HepG2 (cell line): ENCODE results near the gene ATG9A. TPM values are rescaled to one million over a fixed set of nuclear protein-coding genes. Genes with fewer than 3 reads are reported as not detected.

ENCODE experiments used
- ATAC-seq: fragments of 200-7000 bp; cut with Tn5 transposase; 3 replicates; pipeline ENCODE4 v1.9.1; 2020; ENCODE audit warnings: mild to moderate bottlenecking, moderate library complexity
- BruUV-seq: library from RNA; stranded (reverse); fragments of 400-500 nt; replicated peaks from 2 replicates; lab custom pipeline; 2021; lab: Mats Ljungman, UMichigan
- CTCF ChIA-PET: fragments of 300-600 bp; formaldehyde crosslinking; extraction: SDS; loops from one replicate; lab custom pipeline; 2021; ENCODE audit warnings: low total read pairs, inconsistent platforms, low intra/inter-chr PET ratio; lab: Yijun Ruan, JAX
- POLR2A ChIA-PET: fragments of 350-600 bp; sonication (Branson Sonifier 250); formaldehyde crosslinking; loops from one replicate; lab custom pipeline; 2020; ENCODE audit warnings: antibody characterized with exemption, inconsistent platforms; lab: Yijun Ruan, JAX
- DNase-seq: peaks from one replicate; pipeline ENCODE4 v3.0.0-alpha.2; 2015; ENCODE audit warnings: low spot score
- FAIRE-seq: peaks from 3 replicates; lab custom pipeline; 2011; peaks lifted over from hg19 to GRCh38; lab: Jason Lieb, UNC
- H2AFZ ChIP-seq: one replicate; pipeline ENCODE4 v1.6.1; 2011; ENCODE audit warnings: low read length, inconsistent platforms
- H3K27ac ChIP-seq: fragments of 300-600 bp; 3 replicates; pipeline ENCODE4 v1.8.0; 2011; ENCODE audit warnings: mixed run types, mild to moderate bottlenecking, mixed read lengths, low read length, inconsistent platforms; ENCODE audit not compliant: insufficient read depth; ENCODE audit errors: extremely low read length
- H3K27me3 ChIP-seq, 2 experiments: fragments of 200-600 bp in 1 of 2; 2 replicates in 1 of 2; 3 replicates in 1 of 2; pipeline versions ENCODE4 v1.6.0 to v1.8.0; 2011; ENCODE audit warnings: low read length in 2 of 2, mild to moderate bottlenecking in 2 of 2, moderate library complexity in 2 of 2, inconsistent platforms in 1 of 2; ENCODE audit not compliant: insufficient read depth in 2 of 2, control insufficient read depth in 1 of 2
- H3K36me3 ChIP-seq, 2 experiments: fragments of 200-600 bp in 1 of 2; replicated peaks in 1 of 2; 2 replicates in 1 of 2; 3 replicates in 1 of 2; pipeline versions ENCODE4 v1.5.1 to v1.8.0; 2011; ENCODE audit warnings: low read length in 2 of 2, inconsistent platforms in 1 of 2; ENCODE audit not compliant: insufficient read depth in 2 of 2, control insufficient read depth in 1 of 2
- H3K4me1 ChIP-seq: 2 replicates; pipeline ENCODE4 v1.5.1; 2012; ENCODE audit warnings: low read length, inconsistent platforms; ENCODE audit not compliant: insufficient read depth
- H3K4me2 ChIP-seq: 2 replicates; pipeline ENCODE4 v1.6.0; 2011; ENCODE audit warnings: low read depth, low read length, inconsistent platforms
- H3K4me3 ChIP-seq, 3 experiments: fragments of 200-600 bp in 1 of 3; sonication (generic), shearing (Covaris generic) in 1 of 3; replicated peaks in 1 of 3; 2 replicates each; pipeline ENCODE4 v1.5.1; 2011 to 2016; ENCODE audit warnings: low read length in 3 of 3, inconsistent platforms in 2 of 3, low read depth in 2 of 3, mild to moderate bottlenecking in 2 of 3, control low read depth in 1 of 3, mixed read lengths in 1 of 3; ENCODE audit not compliant: insufficient read depth in 1 of 3
- H3K79me2 ChIP-seq: one replicate; pipeline ENCODE4 v1.6.1; 2011; ENCODE audit warnings: low read length, inconsistent platforms; ENCODE audit not compliant: insufficient read depth
- H3K9ac ChIP-seq: 2 replicates; pipeline ENCODE4 v1.6.0; 2011; ENCODE audit warnings: mild to moderate bottlenecking, low read depth, low read length, inconsistent platforms; ENCODE audit not compliant: insufficient read depth
- H3K9me3 ChIP-seq: 2 replicates; pipeline ENCODE4 v1.5.1; 2012; ENCODE audit warnings: mild to moderate bottlenecking, low read length
- H4K20me1 ChIP-seq: 2 replicates; pipeline ENCODE4 v1.6.0; 2011; ENCODE audit warnings: inconsistent platforms, mild to moderate bottlenecking, low read length, moderate library complexity; ENCODE audit not compliant: insufficient read depth
- ATF2 ChIP-seq: sonication (generic); formaldehyde crosslinking; IDR thresholded peaks from 2 replicates; pipeline ENCODE4 v1.4.0; 2020; ENCODE audit warnings: missing genetic modification reagents
- MIER2 ChIP-seq: IDR thresholded peaks from 2 replicates; pipeline ENCODE4 v1.6.1; 2016; ENCODE audit warnings: missing biosample characterization, missing genetic modification reagents
- NFIB ChIP-seq: sonication (generic); formaldehyde crosslinking; IDR thresholded peaks from 2 replicates; pipeline ENCODE4 v1.9.0; 2021; ENCODE audit warnings: missing genetic modification reagents, mild to moderate bottlenecking, borderline replicate concordance
- PAWR ChIP-seq: sonication (generic); formaldehyde crosslinking; IDR thresholded peaks from 2 replicates; pipeline ENCODE4 v1.4.0; 2020; ENCODE audit warnings: missing genetic modification reagents, mild to moderate bottlenecking, borderline replicate concordance
- POLR2G ChIP-seq: fragments of 200-400 bp; formaldehyde crosslinking; IDR thresholded peaks from 2 replicates; pipeline ENCODE4 v1.6.1; 2018; ENCODE audit warnings: mild to moderate bottlenecking, low read depth, low read length, moderate library complexity
- SMARCC2 ChIP-seq: fragments of 450-650 bp; IDR thresholded peaks from 2 replicates; pipeline ENCODE4 v1.6.1; 2017; ENCODE audit warnings: antibody characterized with exemption, mild to moderate bottlenecking
- ZNF124 ChIP-seq: sonication (generic); formaldehyde crosslinking; IDR thresholded peaks from 2 replicates; pipeline ENCODE4 v1.4.0; 2020; ENCODE audit warnings: missing genetic modification reagents
- WGBS: methylation state at CpG from one replicate; pipeline ENCODE4 v1.1.6; 2017; ENCODE audit warnings: low lambda C conversion rate; 5-methylcytosine and 5-hydroxymethylcytosine counted together
- in situ Hi-C: cut with HindIII; loops from 2 replicates; pipeline ENCODE4 v1.10.0; 2017; ENCODE audit warnings: low pct_unique_long_range_greater_than_20kb; ENCODE audit not compliant: extremely low pct_ligation_motif_present
- intact Hi-C: fragments of 100-400 bp; cut with micrococcal nuclease; formaldehyde crosslinking; loops from one replicate; pipeline ENCODE4 v1.10.0; 2022; ENCODE audit not compliant: unreplicated experiment
- polyA plus RNA-seq, 8 experiments: library from polyadenylated mRNA; depleted of rRNA in 3 of 8; stranded (reverse) in 7 of 8; unstranded in 1 of 8; fragments of >200 nt; fragmentation: Illumina TruSeq in 4 of 8; extraction: Trizol in 4 of 8; gene quantifications; 2 replicates each; pipeline versions ENCODE4 v1.2.1 to v1.2.3, GENCODE V29; 2011 to 2016; ENCODE audit warnings: low read depth in 4 of 8, missing spikeins in 1 of 8, mixed read lengths in 1 of 8; ENCODE audit not compliant: insufficient read depth in 1 of 8
- total RNA-seq, 5 experiments: library from RNA; depleted of rRNA; stranded (reverse); fragments of >200 nt; fragmentation: Illumina TruSeq; extraction: Trizol; gene quantifications; 2 replicates each; pipeline ENCODE4 v1.2.3, GENCODE V29; 2016; ENCODE audit warnings: low read depth in 1 of 5

The ATG9A gene
- total and polyA plus RNA-seq, 2 of the 13 experiments (the other 11 are each of a cell fraction or from before 2014, with no cell fraction given): 35.0 to 131 TPM

DNA sequence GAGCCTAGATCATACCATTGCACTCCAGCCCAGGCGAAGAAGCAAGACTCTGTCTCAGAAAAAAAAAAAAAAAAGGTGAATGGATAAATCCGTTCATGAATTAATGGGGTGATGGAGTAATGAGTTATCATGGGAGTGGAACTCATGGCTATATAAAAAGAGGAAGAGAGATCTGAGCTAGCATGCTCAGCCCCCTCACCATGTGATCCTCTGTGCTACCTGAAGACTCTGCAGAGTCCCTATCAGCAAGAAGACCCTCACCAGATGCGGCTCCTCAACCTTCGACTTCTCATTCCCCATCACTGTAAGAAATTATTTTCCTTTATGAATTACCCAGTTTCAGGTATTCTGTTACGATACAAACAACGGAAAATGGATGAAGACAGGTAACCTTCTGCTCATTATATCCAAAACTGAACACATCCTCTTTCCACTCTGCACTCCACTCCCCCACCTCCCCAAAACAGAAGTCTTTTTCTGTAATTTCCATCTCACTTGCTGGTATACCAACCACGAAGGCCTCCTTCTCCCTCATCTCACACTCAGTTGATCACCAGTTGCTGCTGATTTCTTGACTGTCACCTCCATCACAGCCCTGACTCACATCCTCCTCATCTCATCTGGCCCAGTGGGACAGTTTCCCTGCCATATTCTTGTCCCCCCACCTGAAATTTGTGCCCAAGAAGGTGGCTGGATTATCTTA lies 42.5 kb downstream of the ATG9A start:
- no peaks in the 10 kb centered on the region for H3K9me3 ChIP-seq
- WGBS: 97% methylated on average over 7 of the region's 7 CpGs
- peaks cover 3% of the 10 kb centered on the region; the same call in 1 of the 2 replicates for H3K4me1 ChIP-seq
- FAIRE-seq (no peak), ATAC-seq (peak; percentile 24; the same call in 1 of the 3 replicates), DNase-seq (no peak)
- intact Hi-C loops (no loop called here), in situ Hi-C loops (no loop called here)
- H2AFZ ChIP-seq: no peak overlapping the region
- ChIA-PET CTCF (no interaction called here), POLR2A (interaction anchor here (0.7 kb wide), 1 partner anchor 19 kb away, joined by 4 read pairs; the partner anchor contains the start of gene ZFAND2B)
- no TSS peak for BruUV-seq
- no peak overlapping the region for H3K4me2 ChIP-seq
- no peak overlapping the region for H3K27ac ChIP-seq
- no peaks in the 10 kb centered on the region for H3K27me3 ChIP-seq
- no peaks in the 10 kb centered on the region for H3K79me2 ChIP-seq
- TF ChIP-seq ZNF124 (CRISPR knock-in tag): no peak
- TF ChIP-seq MIER2 (CRISPR knock-in tag): no peak
- TF ChIP-seq POLR2G: 0 out of 2 replicates have a peak, but pooled peaks have one; percentile 15
- TF ChIP-seq SMARCC2: no peak
- no peak for TF ChIP-seq ATF2 (CRISPR knock-in tag)
- no peak for TF ChIP-seq PAWR (CRISPR knock-in tag)
- TF ChIP-seq NFIB (CRISPR knock-in tag): no peak
- H3K36me3 ChIP-seq: peaks cover 10 to 22% of the 10 kb centered on the region in 2 experiments
- H3K4me3 ChIP-seq: no peak overlapping the region
- H4K20me1 ChIP-seq: no peaks in the 10 kb centered on the region
- H3K9ac ChIP-seq: no peak overlapping the region
